ENCODE data around the gene C11orf65.

- TF ChIP-seq CTCF (IDR thresholded peaks at IDR 0.05; ENCODE audit: low read depth, low read length, missing input control) (no peak), RXRA (IDR thresholded peaks at IDR 0.05) (peak; percentile 30 to 58), SP1 (IDR thresholded peaks at IDR 0.05) (peak; percentile 79), TAF1 (conservative IDR thresholded peaks at IDR 0.05) (no peak), YY1 (IDR thresholded peaks at IDR 0.05) (peak; percentile 95), JUND (IDR thresholded peaks at IDR 0.05) (no peak), NR2F2 (IDR thresholded peaks at IDR 0.05) (no peak), MAX (IDR thresholded peaks at IDR 0.05) (no peak), HNF4A (conservative IDR thresholded peaks at IDR 0.05) (peak in 1 of 2 donors; percentile 50), REST (IDR thresholded peaks at IDR 0.05) (peak; percentile 64), ZBTB33 (IDR thresholded peaks at IDR 0.05) (no peak), GABPA (IDR thresholded peaks at IDR 0.05 in 1 of 2, conservative IDR thresholded peaks at IDR 0.05 in 1 of 2) (no peak), ATF3 (IDR thresholded peaks at IDR 0.05) (no peak)
These were observed 7.5 kb upstream of the C11orf65 start for GRCh38 chr11:108474664-108475463.
